A549 (cell line): ENCODE data around the gene ZFYVE28.

Experiments used
- CTCF ChIP-seq: fragments of >200 bp; sonication (Bioruptor Twin); formaldehyde crosslinking; IDR thresholded peaks from 3 replicates; pipeline ENCODE4 v1.5.1; 2016
- EHMT2 ChIP-seq: fragments of 200-600 bp; sonication (generic); IDR thresholded peaks from 2 replicates; pipeline ENCODE4 v1.6.1; 2016; ENCODE audit warnings: antibody characterized with exemption, low read depth, mild to moderate bottlenecking, moderate library complexity
- EP300 ChIP-seq, 2 experiments: fragments of >200 bp; sonication (Bioruptor Twin); formaldehyde crosslinking; IDR thresholded peaks; 2 replicates in 1 of 2; 3 replicates in 1 of 2; pipeline ENCODE4 v1.6.1; 2016 to 2017
- JUNB ChIP-seq: fragments of >200 bp; sonication (Bioruptor Twin); formaldehyde crosslinking; IDR thresholded peaks from 2 replicates; pipeline ENCODE4 v1.6.1; 2016
- NFE2L2 ChIP-seq: fragments of 150-350 bp; conservative IDR thresholded peaks from 2 replicates; pipeline ENCODE4 v1.6.1; 2014; ENCODE audit warnings: low read length
- POLR2A ChIP-seq: IDR thresholded peaks from 2 replicates; pipeline ENCODE4 v1.6.1; 2012; ENCODE audit warnings: mild to moderate bottlenecking, low read length
- RAD21 ChIP-seq, 2 experiments: fragments of >200 bp in 1 of 2; sonication (Bioruptor Twin) in 1 of 2; formaldehyde crosslinking in 1 of 2; IDR thresholded peaks in 1 of 2; conservative IDR thresholded peaks in 1 of 2; 2 replicates in 1 of 2; 3 replicates in 1 of 2; pipeline ENCODE4 v1.6.1; 2012 to 2018; ENCODE audit warnings: inconsistent platforms in 1 of 2
- RNF2 ChIP-seq: fragments of 200-600 bp; sonication (generic); IDR thresholded peaks from 2 replicates; pipeline ENCODE4 v1.6.1; 2016; ENCODE audit warnings: low read depth, mild to moderate bottlenecking, antibody characterized with exemption, moderate library complexity, borderline replicate concordance
- USF2 ChIP-seq: fragments of 450-650 bp; IDR thresholded peaks from 2 replicates; pipeline ENCODE4 v1.6.1; 2014; ENCODE audit warnings: antibody characterized with exemption

- no peak for TF ChIP-seq NFE2L2
- no peak for TF ChIP-seq RAD21 (conservative IDR thresholded peaks at IDR 0.05 in 1 of 2, IDR thresholded peaks at IDR 0.05 in 1 of 2)
- no peak for TF ChIP-seq POLR2A
- no peak for TF ChIP-seq EHMT2
- TF ChIP-seq JUNB = no peak
- TF ChIP-seq CTCF = no peak
- TF ChIP-seq EP300 (IDR thresholded peaks at IDR 0.05) = no peak
- no peak for TF ChIP-seq RNF2
- no peak for TF ChIP-seq USF2
These were observed 71.3 kb downstream of the ZFYVE28 start for GRCh38 chr4:2347190-2347589.
